ENCODE results near the gene GREB1L. TPM values are rescaled to one million over a fixed set of nuclear protein-coding genes. Genes with fewer than 3 reads are reported as not detected.

Gene GREB1L
- polyA plus RNA-seq, 1 donor: 1.8 TPM

DNA sequence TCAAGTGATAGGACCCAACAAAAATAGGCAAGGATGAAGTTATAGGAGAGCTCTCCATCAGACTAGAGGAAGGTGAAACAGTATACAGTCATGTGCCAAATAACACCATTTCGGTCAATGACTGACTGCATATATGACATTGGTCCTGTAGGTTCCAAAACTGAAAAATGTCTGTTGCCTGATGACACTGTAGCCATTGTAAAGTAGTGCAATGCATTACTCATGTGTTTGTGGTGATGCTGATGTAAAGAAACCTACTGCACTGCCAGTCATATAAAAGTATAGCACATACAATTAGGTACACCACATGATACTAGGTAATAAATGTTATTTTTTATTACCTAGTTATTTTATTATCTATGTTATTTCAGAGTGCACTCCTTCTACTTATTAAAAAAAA lies 147.9 kb downstream of the GREB1L start:
- no peak overlapping the region for H3K27ac ChIP-seq (ENCODE audit: low read length)
- H3K4me1 ChIP-seq (ENCODE audit: control insufficient read depth, insufficient read depth, low read length): no peaks in the 10 kb centered on the region
- H3K4me3 ChIP-seq (ENCODE audit: low read length): no peak overlapping the region
- H3K27me3 ChIP-seq (ENCODE audit: control insufficient read depth, insufficient read depth, low read length): no peaks in the 10 kb centered on the region
- WGBS (ENCODE audit: insufficient coverage, low lambda C conversion rate): no CpG with 5 or more reads among the region's 1 CpG
- H3K9me3 ChIP-seq (ENCODE audit: control insufficient read depth, low read depth, low read length): no peaks in the 10 kb centered on the region
- no peaks in the 10 kb centered on the region for H3K36me3 ChIP-seq (ENCODE audit: control insufficient read depth, insufficient read depth, low read length)
- no peak for DNase-seq

DNA sequence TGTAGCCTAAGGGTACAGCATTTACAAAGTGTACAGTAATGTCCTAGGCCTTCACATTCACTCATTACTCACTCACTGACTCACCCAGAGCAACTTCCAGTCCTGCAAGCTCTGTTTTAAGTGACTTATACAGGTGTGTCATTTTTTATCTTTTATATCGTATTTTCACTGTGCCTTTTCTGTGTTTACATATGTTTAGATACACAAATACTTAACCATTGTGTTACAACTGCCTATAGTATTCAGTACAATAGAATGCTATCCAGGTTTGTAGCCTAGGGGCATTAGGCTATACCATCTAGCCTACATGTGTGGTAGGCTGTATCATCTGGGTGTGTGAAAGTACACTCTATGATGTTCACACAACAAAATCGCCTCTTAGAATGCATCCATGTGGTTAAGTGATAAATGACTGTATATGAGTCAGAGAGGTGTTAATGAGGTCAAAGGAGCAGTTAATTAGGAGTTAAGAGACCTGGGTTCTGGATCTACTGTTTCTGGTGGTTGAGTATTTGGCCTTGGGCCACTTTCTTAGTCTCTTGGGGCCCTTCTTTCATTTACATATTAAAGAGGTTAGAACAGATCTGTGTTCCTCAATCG lies 149.1 kb downstream of the GREB1L start:
- 76% methylated on average over 2 of the region's 3 CpGs for WGBS (ENCODE audit: insufficient coverage, low lambda C conversion rate)
- no peak overlapping the region for H3K27ac ChIP-seq (ENCODE audit: low read length)
- DNase-seq: no peak

DNA sequence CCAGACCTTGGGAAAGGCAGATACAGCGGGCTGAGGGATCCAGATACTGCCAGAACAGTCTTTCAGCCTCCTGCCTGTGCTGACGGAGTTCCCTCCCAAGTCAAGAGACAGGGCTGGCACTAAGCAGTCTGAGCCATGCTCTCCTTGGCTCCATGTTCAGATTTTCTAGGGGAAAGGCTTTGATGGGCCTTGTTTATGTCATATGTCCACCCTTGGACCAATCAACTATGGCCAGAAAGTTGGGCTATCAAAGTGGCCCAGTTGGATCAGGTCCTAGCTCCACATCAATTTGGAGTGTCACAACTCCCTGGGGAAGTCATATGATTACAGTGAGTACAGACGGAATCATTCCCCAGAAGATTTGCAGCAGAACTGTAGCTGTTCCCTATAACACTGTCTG lies 152.0 kb downstream of the GREB1L start:
- Histone ChIP-seq H3K9me3 (ENCODE audit: control insufficient read depth, low read depth, low read length) (no peaks in the 10 kb centered on the region), H3K27ac (ENCODE audit: low read length) (no peak overlapping the region), H3K4me3 (ENCODE audit: low read length) (no peak overlapping the region), H3K36me3 (ENCODE audit: control insufficient read depth, insufficient read depth, low read length) (no peaks in the 10 kb centered on the region), H3K27me3 (ENCODE audit: control insufficient read depth, insufficient read depth, low read length) (no peaks in the 10 kb centered on the region), H3K4me1 (ENCODE audit: control insufficient read depth, insufficient read depth, low read length) (no peaks in the 10 kb centered on the region)
- no peak for DNase-seq
- WGBS (ENCODE audit: insufficient coverage, low lambda C conversion rate): no CpG with 5 or more reads among the region's 3 CpGs

More for the DNA sequence above, 149.1 kb downstream of the GREB1L start:
- no peaks in the 10 kb centered on the region for H3K4me1 ChIP-seq (ENCODE audit: control insufficient read depth, insufficient read depth, low read length)
- H3K9me3 ChIP-seq (ENCODE audit: control insufficient read depth, low read depth, low read length): no peaks in the 10 kb centered on the region
- H3K27me3 ChIP-seq (ENCODE audit: control insufficient read depth, insufficient read depth, low read length): no peaks in the 10 kb centered on the region
- H3K4me3 ChIP-seq (ENCODE audit: low read length): no peak overlapping the region
- no peaks in the 10 kb centered on the region for H3K36me3 ChIP-seq (ENCODE audit: control insufficient read depth, insufficient read depth, low read length)

- no peak overlapping the region for H3K4me3 ChIP-seq (ENCODE audit: low read length)
- no peaks in the 10 kb centered on the region for H3K9me3 ChIP-seq (ENCODE audit: control insufficient read depth, low read depth, low read length)
- H3K4me1 ChIP-seq (ENCODE audit: control insufficient read depth, insufficient read depth, low read length): no peaks in the 10 kb centered on the region
- DNase-seq: no peak
- H3K27me3 ChIP-seq (ENCODE audit: control insufficient read depth, insufficient read depth, low read length): no peaks in the 10 kb centered on the region
- H3K27ac ChIP-seq (ENCODE audit: low read length): no peak overlapping the region
- WGBS (ENCODE audit: insufficient coverage, low lambda C conversion rate): no CpG with 5 or more reads among the region's 2 CpGs
- no peaks in the 10 kb centered on the region for H3K36me3 ChIP-seq (ENCODE audit: control insufficient read depth, insufficient read depth, low read length)
These were observed 156.1 kb downstream of the GREB1L start for GRCh38 chr18:21398121-21398520.

GRCh38 chr18:21402272-21402671 lies 160.2 kb downstream of the GREB1L start:
- Histone ChIP-seq H3K36me3 (ENCODE audit: control insufficient read depth, insufficient read depth, low read length) (no peaks in the 10 kb centered on the region), H3K9me3 (ENCODE audit: control insufficient read depth, low read depth, low read length) (no peaks in the 10 kb centered on the region), H3K4me3 (ENCODE audit: low read length) (no peak overlapping the region), H3K27me3 (ENCODE audit: control insufficient read depth, insufficient read depth, low read length) (no peaks in the 10 kb centered on the region), H3K4me1 (ENCODE audit: control insufficient read depth, insufficient read depth, low read length) (no peaks in the 10 kb centered on the region), H3K27ac (ENCODE audit: low read length) (no peak overlapping the region)
- no peak for DNase-seq
- WGBS (ENCODE audit: insufficient coverage, low lambda C conversion rate): 100% methylated on average over 1 of the region's 1 CpG

GRCh38 chr18:21404426-21404825 lies 162.4 kb downstream of the GREB1L start:
- Histone ChIP-seq H3K4me3 (ENCODE audit: low read length) (no peak overlapping the region), H3K27ac (ENCODE audit: low read length) (no peak overlapping the region), H3K9me3 (ENCODE audit: control insufficient read depth, low read depth, low read length) (no peaks in the 10 kb centered on the region), H3K36me3 (ENCODE audit: control insufficient read depth, insufficient read depth, low read length) (no peaks in the 10 kb centered on the region), H3K27me3 (ENCODE audit: control insufficient read depth, insufficient read depth, low read length) (no peaks in the 10 kb centered on the region), H3K4me1 (ENCODE audit: control insufficient read depth, insufficient read depth, low read length) (no peaks in the 10 kb centered on the region)
- no CpG with 5 or more reads among the region's 1 CpG for WGBS (ENCODE audit: insufficient coverage, low lambda C conversion rate)
- no peak for DNase-seq

GRCh38 chr18:21406116-21406515 lies 164.1 kb downstream of the GREB1L start:
- 90% methylated on average over 2 of the region's 3 CpGs for WGBS (ENCODE audit: insufficient coverage, low lambda C conversion rate)
- no peak for DNase-seq

DNA sequence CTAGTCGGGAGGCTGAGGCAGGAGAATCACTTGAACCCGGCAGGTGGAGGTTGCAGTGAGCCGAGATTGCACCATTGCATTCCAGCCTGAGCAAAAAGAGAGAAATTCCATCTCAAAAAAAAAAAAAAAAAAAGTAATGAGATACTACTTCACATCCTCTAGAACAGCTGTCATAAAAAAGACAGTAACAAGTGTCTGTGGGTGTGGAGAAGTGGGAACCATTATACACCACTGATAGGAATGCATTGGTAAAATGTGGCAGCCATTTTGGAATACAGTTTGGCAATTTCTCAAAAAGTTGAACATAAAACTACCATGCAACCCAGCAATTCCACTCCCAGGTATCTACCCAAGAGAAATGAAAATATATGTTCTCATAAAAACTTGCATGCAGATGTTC lies 166.6 kb downstream of the GREB1L start:
- H3K36me3 ChIP-seq (ENCODE audit: control insufficient read depth, insufficient read depth, low read length): no peaks in the 10 kb centered on the region
- H3K4me3 ChIP-seq (ENCODE audit: low read length): no peak overlapping the region
- no peaks in the 10 kb centered on the region for H3K27me3 ChIP-seq (ENCODE audit: control insufficient read depth, insufficient read depth, low read length)
- H3K4me1 ChIP-seq (ENCODE audit: control insufficient read depth, insufficient read depth, low read length): no peaks in the 10 kb centered on the region
- no peaks in the 10 kb centered on the region for H3K9me3 ChIP-seq (ENCODE audit: control insufficient read depth, low read depth, low read length)
- no peak overlapping the region for H3K27ac ChIP-seq (ENCODE audit: low read length)
- WGBS (ENCODE audit: insufficient coverage, low lambda C conversion rate): no CpG with 5 or more reads among the region's 3 CpGs
- DNase-seq: no peak

More at GRCh38 chr18:21406116-21406515, 164.1 kb downstream of the GREB1L start:
- Histone ChIP-seq H3K4me3 (ENCODE audit: low read length) (no peak overlapping the region), H3K27ac (ENCODE audit: low read length) (no peak overlapping the region), H3K36me3 (ENCODE audit: control insufficient read depth, insufficient read depth, low read length) (no peaks in the 10 kb centered on the region), H3K27me3 (ENCODE audit: control insufficient read depth, insufficient read depth, low read length) (no peaks in the 10 kb centered on the region), H3K9me3 (ENCODE audit: control insufficient read depth, low read depth, low read length) (no peaks in the 10 kb centered on the region), H3K4me1 (ENCODE audit: control insufficient read depth, insufficient read depth, low read length) (no peaks in the 10 kb centered on the region)

- Histone ChIP-seq H3K4me3 (ENCODE audit: low read length) (no peak overlapping the region), H3K9me3 (ENCODE audit: control insufficient read depth, low read depth, low read length) (no peaks in the 10 kb centered on the region), H3K27me3 (ENCODE audit: control insufficient read depth, insufficient read depth, low read length) (no peaks in the 10 kb centered on the region), H3K27ac (ENCODE audit: low read length) (no peak overlapping the region), H3K4me1 (ENCODE audit: control insufficient read depth, insufficient read depth, low read length) (no peaks in the 10 kb centered on the region), H3K36me3 (ENCODE audit: control insufficient read depth, insufficient read depth, low read length) (no peaks in the 10 kb centered on the region)
- WGBS (ENCODE audit: insufficient coverage, low lambda C conversion rate): no CpG with 5 or more reads among the region's 1 CpG
- no peak for DNase-seq
These were observed 191.4 kb downstream of the GREB1L start for GRCh38 chr18:21433436-21433835.

DNA sequence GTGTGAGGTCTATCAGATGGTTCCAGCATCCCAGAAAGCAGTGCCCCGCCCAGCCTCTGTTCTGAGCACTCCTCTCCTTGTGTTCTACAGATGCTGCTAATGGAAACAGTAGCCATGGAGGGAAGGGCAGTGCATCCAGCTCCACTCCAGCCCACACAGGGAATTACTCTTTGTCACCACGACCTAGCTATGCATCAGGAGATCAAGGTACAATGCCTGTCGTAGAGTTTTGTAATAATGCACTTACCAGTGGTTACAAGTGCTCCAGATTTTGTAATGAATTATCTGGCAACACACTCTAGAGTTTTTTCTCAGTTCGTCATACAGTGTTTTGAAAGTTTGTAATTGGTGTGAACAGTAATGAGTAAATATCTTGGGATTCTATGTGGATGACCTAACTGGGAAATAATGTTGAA lies 197.4 kb downstream of the GREB1L start:
- Histone ChIP-seq H3K27me3 (ENCODE audit: control insufficient read depth, insufficient read depth, low read length) (no peaks in the 10 kb centered on the region), H3K36me3 (ENCODE audit: control insufficient read depth, insufficient read depth, low read length) (no peaks in the 10 kb centered on the region), H3K27ac (ENCODE audit: low read length) (no peak overlapping the region), H3K4me1 (ENCODE audit: control insufficient read depth, insufficient read depth, low read length) (no peaks in the 10 kb centered on the region), H3K4me3 (ENCODE audit: low read length) (no peak overlapping the region), H3K9me3 (ENCODE audit: control insufficient read depth, low read depth, low read length) (no peaks in the 10 kb centered on the region)
- DNase-seq: peak; percentile 59 to 80
- WGBS (ENCODE audit: insufficient coverage, low lambda C conversion rate): no CpG with 5 or more reads among the region's 4 CpGs

DNA sequence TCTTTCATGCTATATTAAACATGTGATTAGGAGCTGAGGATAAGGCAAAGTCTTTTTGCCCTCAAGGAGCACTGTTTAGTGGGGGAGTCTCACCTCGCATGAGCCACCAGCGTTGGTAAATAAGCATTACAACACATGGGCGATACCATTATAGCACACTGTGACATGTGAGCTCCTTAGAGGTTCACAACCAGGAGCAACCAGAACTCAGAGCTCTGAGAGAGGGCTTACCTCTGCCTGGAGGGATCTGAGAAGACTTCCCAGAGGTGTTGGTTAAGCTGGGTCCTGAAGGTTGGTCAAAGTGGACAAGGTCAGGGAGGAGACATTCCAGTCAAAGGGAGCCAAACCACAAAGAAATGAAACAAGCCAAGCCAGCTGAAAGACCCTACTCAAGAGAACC lies 199.6 kb downstream of the GREB1L start:
- no peak overlapping the region for H3K27ac ChIP-seq (ENCODE audit: low read length)
- no peak for DNase-seq
- no peak overlapping the region for H3K4me3 ChIP-seq (ENCODE audit: low read length)
- H3K4me1 ChIP-seq (ENCODE audit: control insufficient read depth, insufficient read depth, low read length): no peaks in the 10 kb centered on the region
- H3K9me3 ChIP-seq (ENCODE audit: control insufficient read depth, low read depth, low read length): no peaks in the 10 kb centered on the region
- WGBS (ENCODE audit: insufficient coverage, low lambda C conversion rate): no CpG with 5 or more reads among the region's 3 CpGs
- no peaks in the 10 kb centered on the region for H3K27me3 ChIP-seq (ENCODE audit: control insufficient read depth, insufficient read depth, low read length)
- H3K36me3 ChIP-seq (ENCODE audit: control insufficient read depth, insufficient read depth, low read length): no peaks in the 10 kb centered on the region

Data from large intestine (tissue), 3 donors.